ENCODE results near the gene CHD9NB. TPM values are rescaled to one million over a fixed set of nuclear protein-coding genes. Genes with fewer than 3 reads are reported as not detected.
A peak's percentile ranks its signal among the peaks of the same experiment; 100 is the strongest.

Gene CHD9NB
- total RNA-seq, 2 donors from 2014 or later = 3.1 to 12.5 TPM

DNA sequence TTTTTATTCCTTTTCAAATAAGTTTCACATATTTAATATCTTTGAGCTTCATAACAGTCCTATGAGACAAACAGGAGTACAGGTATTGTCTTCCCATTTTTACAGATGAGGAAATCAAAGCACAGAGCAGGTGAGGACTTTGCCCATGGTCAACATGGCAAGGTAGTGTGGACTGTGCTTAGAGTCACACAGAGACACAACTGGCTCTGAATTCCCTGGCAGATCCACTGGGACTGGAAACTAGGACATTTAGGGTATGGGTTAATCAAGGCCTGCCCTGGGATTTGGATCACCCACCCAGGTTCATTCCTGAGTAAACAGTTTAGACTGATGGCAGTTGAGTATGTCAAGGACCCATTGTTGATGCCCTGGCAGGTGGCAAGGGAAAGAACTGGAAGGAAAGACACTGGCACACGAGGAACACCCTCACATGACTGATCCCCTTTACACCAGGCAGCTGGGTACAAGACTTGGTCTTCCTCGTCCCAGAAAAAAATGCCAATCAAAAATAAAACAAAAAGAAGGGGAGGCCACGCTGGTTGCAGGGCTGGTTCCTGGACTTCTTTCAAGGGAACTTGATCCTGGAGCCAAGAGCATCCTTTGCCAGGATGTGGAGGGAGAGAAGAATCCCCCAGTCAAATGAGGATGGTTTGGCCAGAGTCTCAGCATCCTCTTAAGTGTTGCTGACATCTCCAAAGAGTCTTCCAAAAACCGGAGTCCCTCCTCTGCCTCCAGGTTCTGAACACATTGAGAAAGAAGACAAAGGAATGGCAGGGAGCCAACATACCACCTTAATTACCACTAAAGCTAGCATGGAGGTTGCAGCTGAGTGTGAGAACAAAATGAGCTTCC is 37.0 kb upstream of the CHD9NB start:
- peak overlapping the region in 3 of 4 donors; percentile 14 to 73 (median 63) for H3K27ac ChIP-seq
- no peaks in the 10 kb centered on the region for H3K27me3 ChIP-seq
- intact Hi-C loops (cut with DNase I) = no loop called here
- no peaks in the 10 kb centered on the region for H3K9me3 ChIP-seq
- no peak for DNase-seq
- no peak for ATAC-seq
- TF ChIP-seq POLR2A (IDR thresholded peaks at IDR 0.05) = no peak
- TF ChIP-seq, protein P1, sequence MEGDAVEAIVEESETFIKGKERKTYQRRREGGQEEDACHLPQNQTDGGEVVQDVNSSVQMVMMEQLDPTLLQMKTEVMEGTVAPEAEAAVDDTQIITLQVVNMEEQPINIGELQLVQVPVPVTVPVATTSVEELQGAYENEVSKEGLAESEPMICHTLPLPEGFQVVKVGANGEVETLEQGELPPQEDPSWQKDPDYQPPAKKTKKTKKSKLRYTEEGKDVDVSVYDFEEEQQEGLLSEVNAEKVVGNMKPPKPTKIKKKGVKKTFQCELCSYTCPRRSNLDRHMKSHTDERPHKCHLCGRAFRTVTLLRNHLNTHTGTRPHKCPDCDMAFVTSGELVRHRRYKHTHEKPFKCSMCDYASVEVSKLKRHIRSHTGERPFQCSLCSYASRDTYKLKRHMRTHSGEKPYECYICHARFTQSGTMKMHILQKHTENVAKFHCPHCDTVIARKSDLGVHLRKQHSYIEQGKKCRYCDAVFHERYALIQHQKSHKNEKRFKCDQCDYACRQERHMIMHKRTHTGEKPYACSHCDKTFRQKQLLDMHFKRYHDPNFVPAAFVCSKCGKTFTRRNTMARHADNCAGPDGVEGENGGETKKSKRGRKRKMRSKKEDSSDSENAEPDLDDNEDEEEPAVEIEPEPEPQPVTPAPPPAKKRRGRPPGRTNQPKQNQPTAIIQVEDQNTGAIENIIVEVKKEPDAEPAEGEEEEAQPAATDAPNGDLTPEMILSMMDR (IDR thresholded peaks at IDR 0.05) = no peak
- H3K4me1 ChIP-seq = peaks cover 32% of the 10 kb centered on the region
- 40 to 50% methylated on average over 4 of the region's 4 CpGs for WGBS, 2 donors
- no peak overlapping the region for H3K4me3 ChIP-seq
- no peaks in the 10 kb centered on the region for H3K36me3 ChIP-seq (replicated peaks in 1 of 2; ENCODE audit: insufficient read depth in 1 of 2, low read depth in 2 of 2)

DNA sequence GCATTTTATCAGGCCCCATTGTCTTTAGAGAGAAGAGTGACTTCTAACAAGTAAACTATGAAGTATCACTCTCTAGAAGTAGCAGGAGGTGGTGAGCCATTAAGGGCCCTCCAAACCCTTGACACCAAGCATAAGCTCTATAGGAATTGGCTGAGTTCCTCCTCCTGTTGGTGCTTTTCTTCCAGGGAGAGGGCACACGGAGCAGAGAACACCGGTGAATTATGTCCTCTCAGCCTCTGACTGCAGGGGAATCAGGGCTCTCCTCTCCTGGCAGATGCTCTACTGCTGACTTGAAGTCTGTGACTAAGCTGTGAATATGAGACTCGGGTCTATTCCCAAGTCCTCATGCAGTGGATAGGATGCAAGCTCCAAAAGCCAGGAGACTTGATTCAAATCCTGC is 34.4 kb upstream of the CHD9NB start:
- Histone ChIP-seq H3K27me3 (no peaks in the 10 kb centered on the region), H3K9me3 (no peaks in the 10 kb centered on the region), H3K36me3 (replicated peaks in 1 of 2; ENCODE audit: insufficient read depth in 1 of 2, low read depth in 2 of 2) (no peaks in the 10 kb centered on the region), H3K27ac (no peak overlapping the region), H3K4me3 (no peak overlapping the region), H3K4me1 (peaks cover 32% of the 10 kb centered on the region)
- ATAC-seq = no peak
- intact Hi-C loops (cut with DNase I) = no loop called here
- WGBS, 2 donors = 55 to 75% methylated on average over 3 of the region's 3 CpGs
- DNase-seq = no peak
- TF ChIP-seq, protein P1 (IDR thresholded peaks at IDR 0.05) = no peak
- TF ChIP-seq POLR2A (IDR thresholded peaks at IDR 0.05) = no peak

DNA sequence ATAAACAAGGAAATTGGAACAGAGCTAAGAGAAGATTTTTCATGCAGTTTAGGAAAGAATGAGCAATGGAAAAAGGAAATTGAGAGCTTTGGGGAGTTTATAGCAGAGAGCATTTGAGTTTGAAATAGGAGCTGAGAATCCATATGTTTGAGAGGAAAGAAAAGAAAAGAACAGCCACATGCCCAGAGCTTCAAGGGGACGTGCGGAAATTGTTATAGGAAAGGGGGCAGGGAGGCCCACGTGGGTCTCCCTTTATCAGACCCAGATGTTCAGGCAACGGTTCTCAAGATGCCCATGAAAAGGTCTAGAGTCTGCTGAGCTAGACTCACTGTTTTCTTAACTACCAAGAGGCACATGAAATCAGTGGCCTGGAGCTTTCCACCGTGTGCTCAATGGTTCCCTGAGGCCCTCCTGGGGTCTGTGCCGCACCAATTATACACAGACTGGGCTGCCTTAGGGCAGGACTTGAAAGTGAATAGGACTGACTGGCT is 33.3 kb upstream of the CHD9NB start:
- WGBS, 2 donors = 73 to 80% methylated on average over 6 of the region's 6 CpGs
- Histone ChIP-seq H3K4me3 (no peak overlapping the region), H3K27ac (peak overlapping the region in 3 of 4 donors; percentile 29 to 63 (median 61)), H3K27me3 (no peaks in the 10 kb centered on the region), H3K9me3 (no peaks in the 10 kb centered on the region), H3K36me3 (replicated peaks in 1 of 2; ENCODE audit: insufficient read depth in 1 of 2, low read depth in 2 of 2) (no peaks in the 10 kb centered on the region), H3K4me1 (peaks cover 21% of the 10 kb centered on the region)
- intact Hi-C loops (cut with DNase I) = no loop called here
- DNase-seq (no peak), ATAC-seq (no peak)
- TF ChIP-seq, protein P1 (IDR thresholded peaks at IDR 0.05) = no peak
- no peak for TF ChIP-seq POLR2A (IDR thresholded peaks at IDR 0.05)

- no peaks in the 10 kb centered on the region for H3K27me3 ChIP-seq
- intact Hi-C loops (cut with DNase I) = no loop called here
- 37 to 48% methylated on average over 4 of the region's 4 CpGs for WGBS, 2 donors
- peaks cover 17% of the 10 kb centered on the region for H3K4me1 ChIP-seq
- no peak for TF ChIP-seq POLR2A (IDR thresholded peaks at IDR 0.05)
- TF ChIP-seq, protein P1 (IDR thresholded peaks at IDR 0.05) = no peak
- ATAC-seq = peak; percentile 40
- peak overlapping the region in 3 of 4 donors; percentile 29 to 63 (median 61) for H3K27ac ChIP-seq
- peak in 1 of 4 donors; percentile 8 for DNase-seq
- H3K4me3 ChIP-seq = no peak overlapping the region
- no peaks in the 10 kb centered on the region for H3K9me3 ChIP-seq
- H3K36me3 ChIP-seq (replicated peaks in 1 of 2; ENCODE audit: insufficient read depth in 1 of 2, low read depth in 2 of 2) = no peaks in the 10 kb centered on the region
These were observed 32.7 kb upstream of the CHD9NB start for GRCh38 chr16:53085369-53085843.

Data from body of pancreas (tissue), 4 donors.